ENCODE measurements around the gene CDH10.

Gene CDH10

DNA sequence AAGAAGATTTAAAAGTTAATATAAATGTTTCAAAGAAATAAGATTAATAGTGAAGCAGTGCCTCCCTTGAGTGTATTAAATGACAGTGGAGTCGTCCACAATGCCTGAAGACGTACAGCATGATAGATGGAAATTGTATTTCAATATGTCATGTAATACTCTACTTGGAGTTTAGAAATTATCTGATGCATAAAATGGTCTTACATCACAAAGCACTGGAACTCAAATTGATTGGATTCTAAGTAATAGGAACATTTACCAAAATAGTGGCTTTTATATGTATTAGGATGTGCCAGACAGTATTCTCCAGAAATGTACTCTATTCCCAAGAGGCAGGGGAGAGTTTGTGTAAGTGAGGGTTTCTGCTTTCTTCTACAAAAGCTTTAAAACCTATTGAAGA lies 49.4 kb downstream of the CDH10 start:
- DNase-seq: no peak

GRCh38 chr5:24591426-24591825 lies 53.4 kb downstream of the CDH10 start:
- DNase-seq: no peak

DNA sequence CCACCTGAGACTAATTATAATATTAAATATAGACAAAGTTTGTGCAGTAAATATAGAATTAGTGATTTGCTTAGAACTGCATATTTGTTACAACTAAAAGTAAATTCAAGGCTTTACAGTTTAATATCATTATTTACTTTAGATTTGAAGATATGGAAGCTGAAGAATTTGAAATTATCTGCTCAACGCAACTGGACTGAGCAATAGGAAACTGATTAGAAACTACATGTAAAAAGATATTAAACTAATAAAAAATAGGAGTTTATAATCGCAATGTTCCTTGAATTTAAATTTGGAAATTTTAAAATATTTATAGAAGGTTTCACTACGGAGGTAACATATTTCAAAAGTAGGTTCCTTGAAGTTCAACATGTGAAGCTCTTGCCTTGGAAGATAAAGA lies 55.2 kb downstream of the CDH10 start:
- DNase-seq: no peak

GRCh38 chr5:24585751-24586150 lies 59.0 kb downstream of the CDH10 start:
- no peak for DNase-seq

DNA sequence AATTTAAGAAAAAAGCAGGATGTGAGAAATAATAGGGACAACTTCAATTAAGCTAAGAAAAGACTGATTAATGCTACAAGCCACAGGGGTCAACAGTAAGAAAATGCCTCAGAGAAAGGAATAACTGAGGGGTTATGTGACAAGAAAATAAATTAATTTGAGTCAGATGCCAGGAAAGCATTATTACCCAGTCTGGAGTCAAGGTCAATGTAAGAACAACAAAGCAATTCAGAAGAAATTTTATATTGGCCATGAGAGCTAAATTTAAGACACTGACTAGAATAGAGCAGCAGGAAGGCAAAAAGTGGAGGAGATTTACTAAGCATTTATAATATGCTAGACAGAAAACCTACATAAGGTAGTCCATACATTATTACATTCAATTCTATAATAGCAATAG lies 73.5 kb downstream of the CDH10 start:
- no peak for DNase-seq

- no peak for DNase-seq
Measured at GRCh38 chr5:24566933-24567332, 77.8 kb downstream of the CDH10 start.

GRCh38 chr5:24555229-24555628 lies 89.5 kb downstream of the CDH10 start:
- no peak for DNase-seq

DNA sequence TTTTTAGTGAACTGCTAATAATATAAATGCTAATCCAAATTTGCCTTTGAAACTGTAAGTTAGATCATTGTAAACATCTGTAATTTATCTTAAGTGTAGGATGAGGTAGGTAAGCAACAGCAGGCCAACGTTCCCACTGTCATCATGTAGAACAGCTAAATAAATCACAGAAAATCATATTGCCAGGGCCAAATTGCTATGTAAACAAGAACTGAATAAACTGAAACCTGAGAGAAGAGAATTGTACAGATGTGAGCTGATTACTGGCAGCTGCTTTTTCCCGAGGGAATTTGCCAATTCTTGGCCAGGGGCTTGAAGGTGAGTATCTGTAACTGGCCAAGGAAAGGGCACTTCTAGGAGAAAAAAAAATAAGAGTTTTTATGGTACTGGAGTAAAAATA lies 97.6 kb downstream of the CDH10 start:
- DNase-seq: no peak

DNA sequence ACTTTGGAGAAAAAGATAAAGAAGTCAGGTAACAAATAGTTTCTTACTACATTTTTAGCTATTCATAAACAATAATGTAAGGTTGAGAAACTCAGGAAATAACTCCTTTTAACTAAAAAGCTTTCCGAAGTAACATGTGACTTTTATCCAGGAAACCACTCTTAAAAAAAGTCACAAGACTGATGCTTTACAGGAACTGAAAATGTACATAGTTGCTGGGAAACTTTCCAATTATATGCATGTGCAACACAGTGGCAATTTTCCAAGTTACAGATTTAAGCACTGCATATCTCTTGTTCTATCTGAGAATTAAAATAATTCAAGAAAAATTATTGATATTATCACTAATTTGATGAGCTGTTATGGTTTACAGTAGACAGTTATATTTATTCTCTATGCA lies 105.2 kb downstream of the CDH10 start:
- no peak for DNase-seq

- DNase-seq: no peak
Measured at GRCh38 chr5:24538346-24538745, 106.4 kb downstream of the CDH10 start.

- DNase-seq: no peak
Measured at GRCh38 chr5:24535646-24536045, 109.1 kb downstream of the CDH10 start.

- no peak for DNase-seq
Measured at GRCh38 chr5:24530906-24531305, 113.9 kb downstream of the CDH10 start.

- DNase-seq: no peak
Measured at GRCh38 chr5:24525414-24525813, 119.4 kb downstream of the CDH10 start.

- DNase-seq: no peak
Measured at GRCh38 chr5:24512423-24512822, 132.4 kb downstream of the CDH10 start.

- DNase-seq: no peak
Measured at GRCh38 chr5:24510523-24510988, 134.2 kb downstream of the CDH10 start.

DNA sequence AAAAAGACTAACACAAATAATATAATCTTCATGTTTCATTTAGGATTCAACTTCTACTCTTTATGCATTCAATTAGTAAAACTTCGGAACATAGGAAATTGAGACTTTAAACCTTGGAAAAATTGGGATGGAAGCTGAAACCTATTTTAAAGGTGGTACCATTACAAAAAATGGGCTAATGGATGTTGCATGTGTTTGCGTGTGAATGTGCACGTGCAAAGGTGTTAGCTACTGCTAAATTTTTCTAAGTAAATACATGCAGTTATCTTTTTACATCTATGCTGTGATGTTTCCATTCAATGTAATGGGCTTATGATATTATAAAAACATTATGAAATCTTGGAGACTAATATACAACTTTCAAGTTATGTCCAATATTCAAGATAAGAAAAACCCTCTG lies 134.8 kb downstream of the CDH10 start:
- no peak for DNase-seq

DNA sequence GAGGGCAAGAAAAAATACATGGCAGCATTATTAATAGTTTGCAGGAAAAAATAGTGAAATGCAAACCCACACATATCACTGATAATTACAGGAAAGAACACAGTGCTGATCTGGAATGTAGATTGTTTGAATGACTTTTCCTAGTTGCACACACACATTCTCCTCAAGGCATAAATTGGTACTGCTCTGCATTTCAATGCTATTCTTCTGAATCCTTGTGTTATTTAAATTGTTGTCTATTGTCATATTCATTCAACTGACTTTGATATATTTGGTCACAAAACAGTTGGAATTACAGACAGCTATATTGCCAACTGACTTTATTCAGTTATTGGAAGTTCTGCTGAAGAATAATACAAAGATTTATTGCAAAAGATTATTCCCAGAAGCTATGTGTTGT lies 139.5 kb downstream of the CDH10 start:
- DNase-seq: no peak

- DNase-seq: no peak
Measured at GRCh38 chr5:24497591-24498157, 147.1 kb downstream of the CDH10 start.

- DNase-seq: no peak
Measured at GRCh38 chr5:24497145-24497544, 147.6 kb downstream of the CDH10 start.

DNA sequence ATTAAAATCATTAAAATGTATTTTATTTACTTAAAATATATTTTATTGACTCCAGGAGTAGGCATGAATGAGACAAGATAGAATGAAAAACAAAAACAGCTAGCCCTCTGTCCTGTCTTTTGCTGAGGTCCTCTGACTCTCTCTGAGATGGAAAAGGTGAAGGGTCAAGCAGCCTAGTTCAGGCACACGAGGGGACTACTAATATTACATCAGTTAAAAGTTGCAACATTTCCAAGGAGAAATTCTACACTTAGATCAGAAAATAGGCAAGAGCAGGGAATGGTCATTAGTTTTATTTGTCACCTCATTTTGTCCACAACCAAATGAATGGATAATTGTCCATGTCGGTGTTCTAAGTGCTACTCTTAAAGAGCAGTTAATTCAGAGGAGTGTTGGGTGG lies 148.5 kb downstream of the CDH10 start:
- no peak for DNase-seq

GRCh38 chr5:24492229-24492628 lies 152.5 kb downstream of the CDH10 start:
- no peak for DNase-seq

GRCh38 chr5:24491490-24491889 lies 153.3 kb downstream of the CDH10 start:
- no peak for DNase-seq

- no peak for DNase-seq
Measured at GRCh38 chr5:24487368-24488229, 157.2 kb downstream of the CDH10 start.

DNA sequence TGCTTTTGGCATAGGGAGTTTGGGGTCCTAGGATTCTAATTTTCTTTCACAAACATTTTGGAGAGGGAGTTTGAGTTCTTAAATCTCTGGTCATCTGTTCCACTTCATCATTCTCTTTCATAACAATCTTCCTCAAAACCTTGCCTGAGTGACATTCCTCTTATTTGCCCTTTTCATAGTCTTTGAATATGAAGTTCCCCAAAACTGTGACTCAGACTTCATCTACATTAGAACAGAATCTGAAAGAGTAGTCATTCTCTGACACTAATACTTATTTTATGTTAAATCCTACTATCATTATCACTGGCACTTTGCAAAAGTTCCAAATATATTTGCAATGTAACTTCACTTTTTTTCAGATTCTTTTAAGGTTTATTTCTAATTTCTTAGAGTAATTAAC lies 163.8 kb downstream of the CDH10 start:
- DNase-seq: no peak

GRCh38 chr5:24477958-24478357 lies 166.8 kb downstream of the CDH10 start:
- no peak for DNase-seq

Measured in amniotic stem cell (primary cell).